SK-N-SH treated with all-trans-retinoic acid at 6 μM for 48 hours (cell line): ENCODE data around the gene GPHN.

Source experiments
- ATAC-seq: fragments of 200-7000 bp; cut with Tn5 transposase; 3 replicates; pipeline ENCODE4 v1.9.1; 2020; ENCODE audit warnings: mild to moderate bottlenecking, moderate library complexity
- ARNTL ChIP-seq: fragments of 450-650 bp; formaldehyde crosslinking; IDR thresholded peaks from 2 replicates; pipeline ENCODE4 v1.5.0; 2020; ENCODE audit warnings: low read depth, mild to moderate bottlenecking, moderate library complexity, borderline replicate concordance
- CREB5 ChIP-seq: fragments of 250-450 bp; sonication (Bioruptor Pico); IDR thresholded peaks from 2 replicates; pipeline ENCODE4 v1.5.1; 2020; ENCODE audit warnings: low read depth, mild to moderate bottlenecking, moderate library complexity
- CSDC2 ChIP-seq: fragments of 250-450 bp; sonication (Bioruptor Pico); IDR thresholded peaks from 2 replicates; pipeline ENCODE4 v1.5.0; 2020; ENCODE audit warnings: mild to moderate bottlenecking, moderate library complexity
- CSRNP3 ChIP-seq: fragments of 250-450 bp; sonication (Bioruptor Pico); IDR thresholded peaks from 2 replicates; pipeline ENCODE4 v1.5.1; 2021; ENCODE audit warnings: mild to moderate bottlenecking, moderate library complexity
- ESRRG ChIP-seq: fragments of 250-450 bp; sonication (Bioruptor Pico); IDR thresholded peaks from 2 replicates; pipeline ENCODE4 v1.6.1; 2021; ENCODE audit warnings: mild to moderate bottlenecking
- GLIS3 ChIP-seq: fragments of 250-450 bp; sonication (Bioruptor Pico); IDR thresholded peaks from 2 replicates; pipeline ENCODE4 v1.5.0; 2020; ENCODE audit warnings: mild to moderate bottlenecking, moderate library complexity
- ISL1 ChIP-seq: fragments of 250-450 bp; sonication (Bioruptor Pico); IDR thresholded peaks from 2 replicates; pipeline ENCODE4 v2.1.2; 2022; ENCODE audit warnings: mild to moderate bottlenecking, moderate library complexity
- OSR1 ChIP-seq: fragments of 250-450 bp; sonication (Bioruptor Pico); IDR thresholded peaks from 2 replicates; pipeline ENCODE4 v1.8.0; 2022; ENCODE audit warnings: moderate library complexity, mild to moderate bottlenecking, inconsistent platforms
- PATZ1 ChIP-seq: fragments of 250-450 bp; sonication (Bioruptor Pico); IDR thresholded peaks from 2 replicates; pipeline ENCODE4 v1.8.0; 2020; ENCODE audit warnings: mild to moderate bottlenecking, moderate library complexity, borderline replicate concordance
- POU6F1 ChIP-seq: fragments of 250-450 bp; sonication (Bioruptor Pico); IDR thresholded peaks from 2 replicates; pipeline ENCODE4 v1.8.0; 2021; ENCODE audit warnings: low read depth, mild to moderate bottlenecking, moderate library complexity, borderline replicate concordance
- PPARA ChIP-seq: fragments of 250-450 bp; sonication (Bioruptor Pico); IDR thresholded peaks from 2 replicates; pipeline ENCODE4 v1.5.0; 2020; ENCODE audit warnings: mild to moderate bottlenecking, borderline replicate concordance
- RARB ChIP-seq: fragments of 250-450 bp; sonication (Bioruptor Pico); IDR thresholded peaks from 2 replicates; pipeline ENCODE4 v1.8.0; 2021; ENCODE audit warnings: mild to moderate bottlenecking, moderate library complexity
- SNAI2 ChIP-seq: fragments of 250-450 bp; sonication (Bioruptor Pico); IDR thresholded peaks from 2 replicates; pipeline ENCODE4 v1.5.0; 2020; ENCODE audit warnings: mild to moderate bottlenecking, moderate library complexity
- TCF4 ChIP-seq: fragments of 250-450 bp; sonication (Bioruptor Pico); IDR thresholded peaks from 2 replicates; pipeline ENCODE4 v1.8.0; 2021; ENCODE audit warnings: mild to moderate bottlenecking, moderate library complexity, borderline replicate concordance
- TOX ChIP-seq: fragments of 250-450 bp; sonication (Bioruptor Pico); IDR thresholded peaks from 2 replicates; pipeline ENCODE4 v1.8.0; 2021; ENCODE audit warnings: mild to moderate bottlenecking, moderate library complexity, borderline replicate concordance
- TSHZ2 ChIP-seq: fragments of 250-450 bp; sonication (Bioruptor Pico); IDR thresholded peaks from 2 replicates; pipeline ENCODE4 v1.5.0; 2020; ENCODE audit warnings: mild to moderate bottlenecking, moderate library complexity
- ZC3H10 ChIP-seq: fragments of 250-450 bp; sonication (Bioruptor Pico); IDR thresholded peaks from 2 replicates; pipeline ENCODE4 v1.5.1; 2021; ENCODE audit warnings: mild to moderate bottlenecking, moderate library complexity
- ZFP3 ChIP-seq: fragments of 250-450 bp; sonication (Bioruptor Pico); IDR thresholded peaks from 2 replicates; pipeline ENCODE4 v1.5.0; 2020; ENCODE audit warnings: mild to moderate bottlenecking, moderate library complexity
- ZNF565 ChIP-seq: fragments of 450-650 bp; formaldehyde crosslinking; conservative IDR thresholded peaks from 2 replicates; pipeline ENCODE4 v1.5.0; 2020; ENCODE audit warnings: low read depth, mild to moderate bottlenecking, moderate library complexity
- ZNF70 ChIP-seq: fragments of 450-650 bp; formaldehyde crosslinking; IDR thresholded peaks from 2 replicates; pipeline ENCODE4 v1.5.0; 2020; ENCODE audit warnings: mild to moderate bottlenecking, moderate library complexity
- ZNF8 ChIP-seq: fragments of 450-650 bp; formaldehyde crosslinking; IDR thresholded peaks from 2 replicates; pipeline ENCODE4 v1.5.0; 2020; ENCODE audit warnings: mild to moderate bottlenecking, moderate library complexity

GPHN gene

GRCh38 chr14:66916421-66916820 lies 408.5 kb downstream of the GPHN start:
- no peak for TF ChIP-seq ZNF8 (CRISPR knock-in tag)
- TF ChIP-seq ZNF565 (CRISPR knock-in tag) = no peak
- TF ChIP-seq RARB (CRISPR knock-in tag) = no peak
- no peak for TF ChIP-seq CSRNP3 (CRISPR knock-in tag)
- no peak for TF ChIP-seq ZC3H10 (CRISPR knock-in tag)
- no peak for TF ChIP-seq ISL1 (CRISPR knock-in tag)
- TF ChIP-seq ZFP3 (CRISPR knock-in tag) = no peak
- TF ChIP-seq TOX (CRISPR knock-in tag) = no peak
- no peak for TF ChIP-seq ZNF70 (CRISPR knock-in tag)
- no peak for TF ChIP-seq SNAI2 (CRISPR knock-in tag)
- no peak for TF ChIP-seq TSHZ2
- TF ChIP-seq CSDC2 (CRISPR knock-in tag) = no peak
- TF ChIP-seq PPARA (CRISPR knock-in tag) = no peak
- TF ChIP-seq POU6F1 (CRISPR knock-in tag) = no peak
- no peak for ATAC-seq

GRCh38 chr14:66918527-66918926 lies 410.6 kb downstream of the GPHN start:
- TF ChIP-seq PATZ1 (CRISPR knock-in tag) (no peak), ZNF565 (CRISPR knock-in tag) (no peak), ISL1 (CRISPR knock-in tag) (no peak), TOX (CRISPR knock-in tag) (no peak), ZFP3 (CRISPR knock-in tag) (no peak), ZC3H10 (CRISPR knock-in tag) (no peak), OSR1 (CRISPR knock-in tag) (no peak), POU6F1 (CRISPR knock-in tag) (no peak), ZNF8 (CRISPR knock-in tag) (no peak), CSRNP3 (CRISPR knock-in tag) (no peak), ARNTL (CRISPR knock-in tag) (no peak), ESRRG (CRISPR knock-in tag) (no peak), PPARA (CRISPR knock-in tag) (no peak), CREB5 (CRISPR knock-in tag) (no peak), GLIS3 (CRISPR knock-in tag) (no peak), RARB (CRISPR knock-in tag) (no peak), SNAI2 (CRISPR knock-in tag) (no peak), TCF4 (CRISPR knock-in tag) (no peak)
- ATAC-seq = no peak
